Measurements from ENCODE around the gene EXOC6B.

Gene EXOC6B

GRCh38 chr2:72794572-72794971 is 31.3 kb downstream of the EXOC6B start:
- Histone ChIP-seq H3K36me3 (ENCODE audit: control insufficient read depth in 2 of 2, insufficient read depth in 1 of 2, low read length in 2 of 2) (no peaks in the 10 kb centered on the region), H3K4me1 (ENCODE audit: control insufficient read depth, insufficient read depth, low read length) (no peaks in the 10 kb centered on the region), H3K27ac (ENCODE audit: extremely low read depth, low read depth, low read length) (no peak overlapping the region), H3K9me3 (ENCODE audit: control insufficient read depth, insufficient read depth, low read depth, low read length) (no peaks in the 10 kb centered on the region), H3K4me3 (ENCODE audit: low read depth, low read length) (no peak overlapping the region)
- ChIA-PET POLR2A (no interaction called here), CTCF (interaction anchor here (0.8 to 2.2 kb wide), 3 partner anchors 65 to 69 kb away, joined by 3 to 11 read pairs (median 4); no protein-coding TSS in a partner anchor)
- TF ChIP-seq ZFP41 (tag by site-specific recombination; IDR thresholded peaks at IDR 0.05; ENCODE audit: borderline replicate concordance) (no peak), HOXA7 (CRISPR knock-in tag; IDR thresholded peaks at IDR 0.05; ENCODE audit: borderline replicate concordance) (no peak), ZNF530 (tag by site-specific recombination; IDR thresholded peaks at IDR 0.05; ENCODE audit: low read depth) (no peak), ZNF561 (tag by site-specific recombination; IDR thresholded peaks at IDR 0.05; ENCODE audit: borderline replicate concordance) (no peak), ZNF785 (tag by site-specific recombination; IDR thresholded peaks at IDR 0.05) (no peak), ZNF155 (tag by site-specific recombination; IDR thresholded peaks at IDR 0.05) (no peak), ZNF132 (tag by site-specific recombination; IDR thresholded peaks at IDR 0.05; ENCODE audit: borderline replicate concordance) (no peak), TRIM28 (IDR thresholded peaks at IDR 0.05; ENCODE audit: borderline replicate concordance, low read length) (no peak), ZBTB8A (tag by site-specific recombination; IDR thresholded peaks at IDR 0.05) (no peak), KLF1 (tag by site-specific recombination; IDR thresholded peaks at IDR 0.05) (no peak), RBAK (tag by site-specific recombination; IDR thresholded peaks at IDR 0.05) (no peak), ZSCAN30 (tag by site-specific recombination; IDR thresholded peaks at IDR 0.05) (no peak), BCL11A (tag by site-specific recombination; IDR thresholded peaks at IDR 0.05; ENCODE audit: low read depth) (no peak), HIC1 (tag by site-specific recombination; IDR thresholded peaks at IDR 0.05) (no peak), ZNF654 (tag by site-specific recombination; IDR thresholded peaks at IDR 0.05; ENCODE audit: low read depth) (no peak), ZNF747 (tag by site-specific recombination; IDR thresholded peaks at IDR 0.05) (no peak)

GRCh38 chr2:72793798-72794440 is 31.9 kb downstream of the EXOC6B start:
- CTCF ChIA-PET: interaction anchor here (0.8 to 2.2 kb wide), 5 partner anchors 12 to 97 kb away, joined by 3 to 11 read pairs (median 4); no protein-coding TSS in a partner anchor
- H3K4me1 ChIP-seq (ENCODE audit: control insufficient read depth, insufficient read depth, low read length): no peaks in the 10 kb centered on the region
- H3K9me3 ChIP-seq (ENCODE audit: control insufficient read depth, insufficient read depth, low read depth, low read length): no peaks in the 10 kb centered on the region
- H3K36me3 ChIP-seq (ENCODE audit: control insufficient read depth in 2 of 2, insufficient read depth in 1 of 2, low read length in 2 of 2): no peaks in the 10 kb centered on the region
- no peak overlapping the region for H3K27ac ChIP-seq (ENCODE audit: extremely low read depth, low read depth, low read length)
- TF ChIP-seq MEIS1 (CRISPR knock-in tag; IDR thresholded peaks at IDR 0.05; ENCODE audit: borderline replicate concordance) (no peak), ZNF302 (tag by site-specific recombination; IDR thresholded peaks at IDR 0.05; ENCODE audit: low read depth) (no peak)
- H3K4me3 ChIP-seq (ENCODE audit: low read depth, low read length): no peak overlapping the region
- POLR2A ChIA-PET: no interaction called here

GRCh38 chr2:72789241-72789640 is 36.6 kb downstream of the EXOC6B start:
- Histone ChIP-seq H3K4me1 (ENCODE audit: control insufficient read depth, insufficient read depth, low read length) (no peaks in the 10 kb centered on the region), H3K4me3 (ENCODE audit: low read depth, low read length) (no peak overlapping the region), H3K9me3 (ENCODE audit: control insufficient read depth, insufficient read depth, low read depth, low read length) (no peaks in the 10 kb centered on the region), H3K36me3 (ENCODE audit: control insufficient read depth in 2 of 2, insufficient read depth in 1 of 2, low read length in 2 of 2) (no peaks in the 10 kb centered on the region), H3K27ac (ENCODE audit: extremely low read depth, low read depth, low read length) (no peak overlapping the region)
- TF ChIP-seq ATF2 (tag by site-specific recombination; IDR thresholded peaks at IDR 0.05; ENCODE audit: low read depth) (no peak), TRIM28 (IDR thresholded peaks at IDR 0.05; ENCODE audit: borderline replicate concordance, low read length) (no peak), ZNF596 (tag by site-specific recombination; IDR thresholded peaks at IDR 0.05) (no peak), SP2 (tag by site-specific recombination; IDR thresholded peaks at IDR 0.05) (no peak), ZNF473 (tag by site-specific recombination; IDR thresholded peaks at IDR 0.05) (no peak), ZNF433 (tag by site-specific recombination; IDR thresholded peaks at IDR 0.05; ENCODE audit: low read depth) (no peak), ZNF416 (tag by site-specific recombination; IDR thresholded peaks at IDR 0.05) (no peak), ZNF341 (tag by site-specific recombination; IDR thresholded peaks at IDR 0.05; ENCODE audit: low read depth) (no peak), ZFHX2 (tag by site-specific recombination; conservative IDR thresholded peaks at IDR 0.05) (no peak)
- ChIA-PET CTCF (interaction anchor here (0.6 to 1.0 kb wide), 6 partner anchors 9 to 1337 kb away, joined by 3 to 4 read pairs (median 3); no protein-coding TSS in a partner anchor), POLR2A (no interaction called here)
